NCI-H774 (cell line): ENCODE results near the gene HLA-G.

Experiments used
- DNase-seq: peaks from one replicate; lab custom pipeline; 2025; lab: John Stamatoyannopoulos, UW

The HLA-G gene

GRCh38 chr6:29816030-29816429 lies 11.6 kb upstream of the HLA-G start:
- no peak for DNase-seq

- no peak for DNase-seq
Measured at GRCh38 chr6:29818892-29819291, 8.7 kb upstream of the HLA-G start.

- no peak for DNase-seq
Measured at GRCh38 chr6:29824144-29824543, 3.5 kb upstream of the HLA-G start.

- DNase-seq = no peak
Measured at GRCh38 chr6:29825848-29826247, 1.8 kb upstream of the HLA-G start.

- DNase-seq = no peak
Measured at GRCh38 chr6:29826271-29826670, 1.4 kb upstream of the HLA-G start.

- DNase-seq = no peak
Measured at GRCh38 chr6:29828471-29828797, 809 bp downstream of the HLA-G start.

- DNase-seq = no peak
Measured at GRCh38 chr6:29829766-29830165, 2.1 kb downstream of the HLA-G start.

GRCh38 chr6:29830409-29830808 lies 2.8 kb downstream of the HLA-G start:
- DNase-seq = no peak

GRCh38 chr6:29831776-29832175 lies 4.2 kb downstream of the HLA-G start:
- DNase-seq = no peak

GRCh38 chr6:29834564-29835436 lies 7.2 kb downstream of the HLA-G start:
- no peak for DNase-seq

- no peak for DNase-seq
Measured at GRCh38 chr6:29839917-29840316, 12.3 kb downstream of the HLA-G start.

- no peak for DNase-seq
Measured at GRCh38 chr6:29841030-29841429, 13.4 kb downstream of the HLA-G start.

GRCh38 chr6:29845405-29846006 lies 17.9 kb downstream of the HLA-G start:
- DNase-seq = no peak

GRCh38 chr6:29847871-29848630 lies 20.4 kb downstream of the HLA-G start:
- peak; percentile 61 for DNase-seq

- DNase-seq = no peak
Measured at GRCh38 chr6:29850011-29850553, 22.5 kb downstream of the HLA-G start.

- DNase-seq = no peak
Measured at GRCh38 chr6:29851190-29851589, 23.6 kb downstream of the HLA-G start.

- DNase-seq = no peak
Measured at GRCh38 chr6:29853245-29853644, 25.6 kb downstream of the HLA-G start.

GRCh38 chr6:29858006-29858405 lies 30.4 kb downstream of the HLA-G start:
- DNase-seq = no peak

GRCh38 chr6:29861521-29862255 lies 34.1 kb downstream of the HLA-G start:
- DNase-seq = no peak

- DNase-seq = no peak
Measured at GRCh38 chr6:29864037-29864810, 36.6 kb downstream of the HLA-G start.

- DNase-seq = no peak
Measured at GRCh38 chr6:29865631-29866030, 38.0 kb downstream of the HLA-G start.
